Stimulated activated naive CD4-positive, alpha-beta T cell (primary cell): ENCODE results near the gene CEP57.
A peak's percentile ranks its signal among the peaks of the same experiment; 100 is the strongest.

Experiments used
- DNase-seq, 6 experiments: peaks; one replicate each; lab custom pipeline; 2025; lab: John Stamatoyannopoulos, UW

The CEP57 gene

GRCh38 chr11:95790123-95790932 lies at the start of gene CEP57:
TSS of gene CEP57 (plus strand) at chr11:95790498. CDS start at chr11:95790699, 201 bp downstream.
- peak; percentile 91 to 99 (median 94) for DNase-seq

GRCh38 chr11:95750101-95750500 lies 40.2 kb upstream of the CEP57 start:
- no peak for DNase-seq

- DNase-seq = no peak
Observed at GRCh38 chr11:95751515-95751914, 38.8 kb upstream of the CEP57 start.

- DNase-seq = no peak
Observed at GRCh38 chr11:95760941-95761340, 29.4 kb upstream of the CEP57 start.

GRCh38 chr11:95762534-95762933 lies 27.8 kb upstream of the CEP57 start:
- no peak for DNase-seq

GRCh38 chr11:95764267-95764898 lies 25.9 kb upstream of the CEP57 start:
- DNase-seq = peak in 3 of 6 experiments; percentile 40 to 72 (median 72)

GRCh38 chr11:95766701-95767100 lies 23.6 kb upstream of the CEP57 start:
- DNase-seq = no peak

GRCh38 chr11:95767498-95767897 lies 22.8 kb upstream of the CEP57 start:
- no peak for DNase-seq

- DNase-seq = no peak
Observed at GRCh38 chr11:95768521-95768920, 21.8 kb upstream of the CEP57 start.

- no peak for DNase-seq
Observed at GRCh38 chr11:95776859-95777258, 13.4 kb upstream of the CEP57 start.

GRCh38 chr11:95778699-95779098 lies 11.6 kb upstream of the CEP57 start:
- DNase-seq = no peak

GRCh38 chr11:95780544-95780943 lies 9.8 kb upstream of the CEP57 start:
- no peak for DNase-seq

GRCh38 chr11:95788921-95789505 lies 1.3 kb upstream of the CEP57 start:
- peak in 5 of 6 experiments; percentile 22 to 74 (median 23) for DNase-seq

GRCh38 chr11:95789506-95790122 lies 684 bp upstream of the CEP57 start, which contains the start of gene FAM76B:
TSS of gene FAM76B (minus strand) at chr11:95789782. CDS start at chr11:95789478, 304 bp downstream.
- DNase-seq = peak; percentile 97 to 99 (median 98)

- peak in 4 of 6 experiments; percentile 23 to 56 (median 40) for DNase-seq
Observed at GRCh38 chr11:95790933-95791708, 823 bp downstream of the CEP57 start.

- DNase-seq = no peak
Observed at GRCh38 chr11:95791709-95792033, 1.4 kb downstream of the CEP57 start.

GRCh38 chr11:95792200-95792599 lies 1.9 kb downstream of the CEP57 start:
- no peak for DNase-seq

GRCh38 chr11:95792700-95793099 lies 2.4 kb downstream of the CEP57 start:
- no peak for DNase-seq

GRCh38 chr11:95793116-95793515 lies 2.8 kb downstream of the CEP57 start:
- DNase-seq = no peak

- DNase-seq = no peak
Observed at GRCh38 chr11:95794086-95794485, 3.8 kb downstream of the CEP57 start.

- DNase-seq = no peak
Observed at GRCh38 chr11:95795627-95796295, 5.5 kb downstream of the CEP57 start.
